ENCODE measurements around the gene TXNL4A.

- TF ChIP-seq, protein P1, sequence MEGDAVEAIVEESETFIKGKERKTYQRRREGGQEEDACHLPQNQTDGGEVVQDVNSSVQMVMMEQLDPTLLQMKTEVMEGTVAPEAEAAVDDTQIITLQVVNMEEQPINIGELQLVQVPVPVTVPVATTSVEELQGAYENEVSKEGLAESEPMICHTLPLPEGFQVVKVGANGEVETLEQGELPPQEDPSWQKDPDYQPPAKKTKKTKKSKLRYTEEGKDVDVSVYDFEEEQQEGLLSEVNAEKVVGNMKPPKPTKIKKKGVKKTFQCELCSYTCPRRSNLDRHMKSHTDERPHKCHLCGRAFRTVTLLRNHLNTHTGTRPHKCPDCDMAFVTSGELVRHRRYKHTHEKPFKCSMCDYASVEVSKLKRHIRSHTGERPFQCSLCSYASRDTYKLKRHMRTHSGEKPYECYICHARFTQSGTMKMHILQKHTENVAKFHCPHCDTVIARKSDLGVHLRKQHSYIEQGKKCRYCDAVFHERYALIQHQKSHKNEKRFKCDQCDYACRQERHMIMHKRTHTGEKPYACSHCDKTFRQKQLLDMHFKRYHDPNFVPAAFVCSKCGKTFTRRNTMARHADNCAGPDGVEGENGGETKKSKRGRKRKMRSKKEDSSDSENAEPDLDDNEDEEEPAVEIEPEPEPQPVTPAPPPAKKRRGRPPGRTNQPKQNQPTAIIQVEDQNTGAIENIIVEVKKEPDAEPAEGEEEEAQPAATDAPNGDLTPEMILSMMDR (IDR thresholded peaks at IDR 0.05; ENCODE audit: low read depth, low read length, poor library complexity, severe bottlenecking), result peak; percentile 47
- TF ChIP-seq EZH2phosphoT487 (IDR thresholded peaks at IDR 0.05; ENCODE audit: borderline replicate concordance, low read length), result no peak
Observed at GRCh38 chr18:80034068-80034851, 45.9 kb upstream of the TXNL4A start, which contains the start of gene RBFA.
